ENCODE data around the gene C17orf75. TPM values are rescaled to one million over a fixed set of nuclear protein-coding genes. Genes with fewer than 3 reads are reported as not detected.
"Not testable (repeated sequence)": the region's sequence is repeated elsewhere in the genome, so short reads cannot be mapped to it uniquely, and the experiment has no call there.

C17orf75 gene
- total RNA-seq, 2 experiments from 2014 or later = 25.3 to 26.6 TPM

DNA sequence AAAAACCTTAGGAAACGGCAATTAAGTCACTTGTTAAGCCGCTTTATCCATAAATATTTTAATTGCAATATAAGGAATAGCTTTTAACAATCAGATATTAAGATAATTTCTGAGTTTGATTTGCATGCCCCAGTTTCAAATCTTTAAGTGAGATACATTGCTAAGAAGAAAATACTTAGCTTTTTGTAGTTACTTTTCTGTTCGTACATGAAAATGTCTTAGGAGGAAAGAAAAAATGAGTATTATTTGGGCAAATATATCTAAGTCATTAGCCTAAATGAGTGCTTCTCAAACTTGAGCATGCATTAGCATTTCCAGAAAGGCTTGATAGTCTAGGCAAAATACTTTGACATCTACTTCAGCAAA, 14.4 kb upstream of the C17orf75 start:
- CTCF ChIA-PET = interaction anchor here (0.7 kb wide), 1 partner anchor 56 kb away, joined by 3 read pairs; no protein-coding TSS in a partner anchor
- Mint-ChIP-seq H3K36me3 (ENCODE audit: low read depth) (peaks cover 60% of the 10 kb centered on the region), H3K27ac (no peak overlapping the region), H3K27me3 (ENCODE audit: low read depth) (no peaks in the 10 kb centered on the region), H3K4me3 (no peak overlapping the region), H3K9me3 (no peaks in the 10 kb centered on the region), H3K4me1 (ENCODE audit: low read depth) (peaks cover 69% of the 10 kb centered on the region)
- intact Hi-C loops (cut with micrococcal nuclease) = loop anchor here (10.0 kb wide), 1 partner anchor 352 kb away; the partner anchor contains the start of gene LRRC37B
- DNase-seq = no peak

DNA sequence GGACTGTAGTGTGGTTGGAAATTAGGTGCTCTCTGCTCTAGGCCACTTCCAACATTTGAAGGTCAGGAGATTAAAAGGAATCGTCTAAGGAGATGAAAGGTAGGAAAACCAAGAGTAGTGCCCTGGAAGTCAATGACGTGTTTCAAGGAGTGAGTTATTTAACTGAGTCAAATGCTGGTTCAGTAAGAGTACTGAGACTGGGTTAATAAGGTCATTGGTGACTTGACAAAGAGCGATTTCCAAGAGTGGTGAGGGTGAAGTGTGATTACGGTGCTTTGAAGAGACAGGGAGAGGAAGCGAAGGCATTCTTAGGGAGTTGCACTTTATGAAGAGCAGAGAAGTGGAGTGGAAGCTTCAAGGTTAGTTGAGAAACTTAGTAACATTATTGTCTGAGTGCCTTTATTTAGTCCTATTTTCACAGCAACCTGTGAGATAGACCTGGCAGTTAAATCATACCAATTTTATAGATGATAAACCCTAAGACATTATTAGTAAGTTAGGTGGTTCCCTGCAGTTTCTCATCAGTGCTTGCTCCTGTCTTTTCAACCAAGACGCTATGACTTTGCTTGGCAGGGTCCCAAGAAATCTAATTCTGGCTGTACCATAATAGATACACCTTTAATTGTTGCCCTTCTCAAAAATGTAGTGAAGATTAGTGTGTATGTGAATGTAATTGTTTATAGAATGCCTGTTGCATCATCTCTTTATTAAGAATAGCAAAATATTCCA, 13.8 kb upstream of the C17orf75 start:
- Mint-ChIP-seq H3K36me3 (ENCODE audit: low read depth) (peaks cover 57% of the 10 kb centered on the region), H3K4me3 (no peak overlapping the region), H3K27me3 (ENCODE audit: low read depth) (no peaks in the 10 kb centered on the region), H3K9me3 (no peaks in the 10 kb centered on the region), H3K27ac (peak overlapping the region; percentile 17), H3K4me1 (ENCODE audit: low read depth) (peaks cover 66% of the 10 kb centered on the region)
- CTCF ChIA-PET = interaction anchor here (0.7 kb wide), 1 partner anchor 56 kb away, joined by 3 read pairs; no protein-coding TSS in a partner anchor
- DNase-seq = no peak
- intact Hi-C loops (cut with micrococcal nuclease) = loop anchor here (10.0 kb wide), 1 partner anchor 351 kb away; the partner anchor contains the start of gene LRRC37B

DNA sequence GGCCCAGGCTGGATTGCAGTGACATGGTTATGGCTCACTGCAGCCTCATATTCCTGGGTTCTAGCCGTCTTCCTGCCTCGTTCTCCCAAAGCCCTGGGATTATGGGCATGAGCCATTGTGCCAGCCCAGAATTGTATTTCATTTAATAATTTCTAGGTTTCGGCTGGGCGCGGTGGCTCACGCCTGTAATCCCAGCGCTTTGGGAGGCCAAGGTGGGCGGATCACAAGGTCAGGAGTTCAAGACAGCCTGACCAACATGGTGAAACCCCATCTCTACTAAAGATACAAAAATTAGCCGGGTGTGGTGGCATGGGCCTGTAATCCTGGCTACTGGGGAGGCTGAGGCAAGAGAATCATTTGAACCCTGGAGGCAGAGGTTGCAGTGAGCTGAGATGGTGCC, 10.8 kb upstream of the C17orf75 start:
- H3K27me3 Mint-ChIP-seq (ENCODE audit: low read depth); DNase-seq; H3K9me3 Mint-ChIP-seq; H3K27ac Mint-ChIP-seq: not testable (repeated sequence)
- peaks cover 58% of the 10 kb centered on the region for H3K36me3 Mint-ChIP-seq (ENCODE audit: low read depth)
- peak overlapping the region; percentile 97 for H3K4me3 Mint-ChIP-seq
- CTCF ChIA-PET = interaction anchor here (1.0 to 2.0 kb wide), 2 partner anchors 29 to 97 kb away, joined by 3 to 4 read pairs; no protein-coding TSS in a partner anchor
- intact Hi-C loops (cut with micrococcal nuclease) = loop anchor here (10.0 kb wide), 1 partner anchor 348 kb away; the partner anchor contains the start of gene LRRC37B
- H3K4me1 Mint-ChIP-seq (ENCODE audit: low read depth) = peaks cover 59% of the 10 kb centered on the region

DNA sequence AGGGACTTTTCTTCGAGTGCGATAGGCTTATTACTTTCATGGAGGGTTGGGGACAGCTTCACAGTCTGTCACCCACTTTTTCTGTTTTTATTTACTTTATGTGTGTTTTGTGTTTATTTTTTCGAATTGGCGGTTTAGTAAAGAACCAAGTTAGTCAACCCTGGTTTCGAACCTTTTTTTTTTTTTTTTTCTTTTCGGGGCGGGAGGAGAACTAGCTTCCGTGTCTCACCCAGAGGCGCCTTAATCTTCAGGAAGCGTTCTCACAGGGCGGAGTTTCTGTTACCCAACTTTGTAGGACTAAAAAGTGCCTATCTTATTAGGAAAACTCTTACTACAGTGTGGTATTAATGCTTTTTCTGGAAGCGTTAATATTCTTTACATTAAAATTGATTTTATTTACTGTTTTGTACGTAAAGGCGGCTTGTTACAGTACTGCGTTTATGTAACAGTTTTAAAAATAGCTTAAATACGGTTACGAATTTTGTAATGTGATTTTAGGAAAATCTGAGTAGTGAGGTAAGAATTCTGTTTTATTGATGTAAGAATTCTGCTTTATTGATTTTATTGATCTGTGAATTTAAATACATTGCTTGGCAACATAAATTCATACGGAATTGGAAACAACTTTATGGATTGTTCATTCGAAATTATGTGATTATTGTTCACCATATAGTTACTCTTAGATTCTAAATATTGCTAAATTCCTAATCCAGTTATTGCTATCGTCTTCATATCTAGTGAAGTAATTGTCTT, 8.9 kb upstream of the C17orf75 start:
- peak overlapping the region; percentile 99 for H3K27ac Mint-ChIP-seq

DNA sequence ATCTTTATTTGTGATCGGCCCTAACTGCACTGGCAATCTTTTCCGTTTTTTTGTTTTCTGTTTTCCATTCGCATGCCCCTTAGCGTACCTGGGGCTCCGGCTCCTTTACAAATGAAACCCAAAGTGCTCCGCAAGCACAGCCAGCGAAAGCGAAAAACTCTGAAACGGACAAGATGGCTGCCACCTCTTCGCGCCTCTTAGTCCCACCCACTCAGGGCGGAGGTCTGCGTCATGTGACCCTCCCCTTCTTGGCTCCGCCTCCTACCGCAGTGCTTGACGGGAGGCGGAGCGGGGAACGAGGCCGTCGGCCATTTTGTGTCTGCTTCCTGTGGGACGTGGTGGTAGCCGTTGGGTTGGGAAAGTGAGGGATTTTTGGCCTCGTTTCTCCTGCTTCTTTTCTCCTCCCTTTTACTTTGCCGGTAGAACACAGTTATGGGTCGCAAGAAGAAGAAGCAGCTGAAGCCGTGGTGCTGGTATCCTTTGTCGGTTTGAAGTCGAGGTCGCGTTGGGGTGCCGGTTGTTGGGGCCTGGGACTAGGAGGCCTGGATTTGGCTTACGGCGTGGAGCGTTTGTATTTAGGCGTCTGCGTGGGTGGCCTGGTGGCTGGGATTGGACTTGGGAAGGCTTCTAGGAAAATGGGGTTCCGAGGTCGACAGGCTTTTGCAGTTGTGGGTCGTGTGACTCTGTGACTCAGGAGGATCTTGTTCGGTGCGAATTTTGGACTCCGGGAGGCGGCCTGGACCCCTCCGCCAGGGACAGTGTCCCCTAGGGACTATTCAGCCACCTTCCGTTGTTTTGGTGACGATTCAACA, 8.1 kb upstream of the C17orf75 start, which contains the start of gene ZNF207:
Gene ZNF207 (plus strand): TSS at position 304 of the 812 bp plus-strand sequence. CDS start 129 bp downstream, at position 433.
- Mint-ChIP-seq H3K4me3 (peak within 1 kb of the TSS; percentile 97), H3K27ac (peak within 1 kb of the TSS; percentile 99), H3K4me1 (ENCODE audit: low read depth) (peaks cover 40% of the 10 kb centered on the region), H3K27me3 (ENCODE audit: low read depth) (no peaks in the 10 kb centered on the region), H3K36me3 (ENCODE audit: low read depth) (peaks cover 43% of the 10 kb centered on the region), H3K9me3 (no peaks in the 10 kb centered on the region)
- intact Hi-C loops (cut with micrococcal nuclease) = loop anchor here (1.0 to 10.0 kb wide), 6 partner anchors 9 to 527 kb away; partner anchors contain the start of genes LRRC37B, MYO1D, PSMD11 and RHOT1
- CTCF ChIA-PET = interaction anchor here (1.2 to 1.6 kb wide), 3 partner anchors 14 to 94 kb away, joined by 5 to 6 read pairs (median 6); partner anchors contain the start of gene PSMD11
- peak; percentile 98 for DNase-seq

More for the DNA sequence above, 8.9 kb upstream of the C17orf75 start:
- Mint-ChIP-seq H3K27me3 (ENCODE audit: low read depth) (no peaks in the 10 kb centered on the region), H3K9me3 (no peaks in the 10 kb centered on the region), H3K4me3 (peak overlapping the region; percentile 97), H3K4me1 (ENCODE audit: low read depth) (peaks cover 47% of the 10 kb centered on the region), H3K36me3 (ENCODE audit: low read depth) (peaks cover 51% of the 10 kb centered on the region)
- DNase-seq = peak; percentile 62
- intact Hi-C loops (cut with micrococcal nuclease) = loop anchor here (1.0 to 10.0 kb wide), 5 partner anchors 10 to 526 kb away; partner anchors contain the start of genes LRRC37B, MYO1D and PSMD11
- CTCF ChIA-PET = interaction anchor here (0.6 to 2.0 kb wide), 5 partner anchors 15 to 128 kb away, joined by 4 to 6 read pairs (median 5); partner anchors contain the start of gene PSMD11

DNA sequence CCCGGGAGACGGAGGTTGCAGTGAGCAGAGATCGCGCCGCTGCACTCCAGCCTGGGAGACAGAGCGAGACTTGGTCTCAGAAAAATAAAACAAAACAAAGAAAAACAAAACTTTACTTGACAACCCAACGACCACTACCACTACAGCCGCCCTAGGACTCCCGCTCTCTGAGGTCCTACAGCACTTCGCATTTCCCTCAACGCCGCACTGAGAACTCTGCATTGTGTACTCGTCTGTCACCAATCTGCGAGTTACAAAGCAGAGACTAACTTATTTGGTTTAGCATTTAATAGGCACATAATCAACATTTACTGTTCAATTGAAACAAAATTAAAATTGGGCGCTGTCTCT, 7.5 kb upstream of the C17orf75 start:
- peaks cover 38% of the 10 kb centered on the region for H3K36me3 Mint-ChIP-seq (ENCODE audit: low read depth)
- intact Hi-C loops (cut with micrococcal nuclease) = loop anchor here (10.0 kb wide), 1 partner anchor 205 kb away; the partner anchor contains the start of gene RHOT1
- peak overlapping the region; percentile 97 for H3K4me3 Mint-ChIP-seq
- DNase-seq = peak; percentile 32
- CTCF ChIA-PET = interaction anchor here (0.6 to 1.2 kb wide), 2 partner anchors 29 to 448 kb away, joined by 3 to 4 read pairs; partner anchors contain the start of gene UTP6
- peak overlapping the region; percentile 99 for H3K27ac Mint-ChIP-seq
- peaks cover 34% of the 10 kb centered on the region for H3K4me1 Mint-ChIP-seq (ENCODE audit: low read depth)
- no peaks in the 10 kb centered on the region for H3K27me3 Mint-ChIP-seq (ENCODE audit: low read depth)
- no peaks in the 10 kb centered on the region for H3K9me3 Mint-ChIP-seq

DNA sequence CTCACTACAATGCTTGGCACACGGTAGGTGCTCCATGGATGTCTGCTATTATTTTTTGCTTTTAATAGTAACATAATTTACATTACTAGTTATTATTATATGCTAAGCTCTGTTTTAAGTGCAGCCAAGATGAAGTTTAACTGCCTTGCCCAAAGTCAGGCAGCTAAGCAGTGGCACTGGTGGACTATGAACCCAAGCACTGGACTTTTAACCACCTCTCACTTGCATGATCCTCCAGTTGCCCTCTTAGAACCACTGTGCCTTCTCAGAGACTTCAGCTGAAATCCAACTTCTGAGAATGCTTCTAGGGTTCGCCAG, 6.5 kb upstream of the C17orf75 start:
- Mint-ChIP-seq H3K4me1 (ENCODE audit: low read depth) (peaks cover 27% of the 10 kb centered on the region), H3K36me3 (ENCODE audit: low read depth) (peaks cover 31% of the 10 kb centered on the region), H3K9me3 (no peaks in the 10 kb centered on the region), H3K27me3 (ENCODE audit: low read depth) (no peaks in the 10 kb centered on the region), H3K27ac (no peak overlapping the region), H3K4me3 (peak overlapping the region; percentile 97)
- CTCF ChIA-PET = interaction anchor here (1.2 kb wide), 1 partner anchor 28 kb away, joined by 4 read pairs; no protein-coding TSS in a partner anchor
- DNase-seq = no peak
- intact Hi-C loops (cut with micrococcal nuclease) = loop anchor here (10.0 kb wide), 1 partner anchor 204 kb away; the partner anchor contains the start of gene RHOT1

DNA sequence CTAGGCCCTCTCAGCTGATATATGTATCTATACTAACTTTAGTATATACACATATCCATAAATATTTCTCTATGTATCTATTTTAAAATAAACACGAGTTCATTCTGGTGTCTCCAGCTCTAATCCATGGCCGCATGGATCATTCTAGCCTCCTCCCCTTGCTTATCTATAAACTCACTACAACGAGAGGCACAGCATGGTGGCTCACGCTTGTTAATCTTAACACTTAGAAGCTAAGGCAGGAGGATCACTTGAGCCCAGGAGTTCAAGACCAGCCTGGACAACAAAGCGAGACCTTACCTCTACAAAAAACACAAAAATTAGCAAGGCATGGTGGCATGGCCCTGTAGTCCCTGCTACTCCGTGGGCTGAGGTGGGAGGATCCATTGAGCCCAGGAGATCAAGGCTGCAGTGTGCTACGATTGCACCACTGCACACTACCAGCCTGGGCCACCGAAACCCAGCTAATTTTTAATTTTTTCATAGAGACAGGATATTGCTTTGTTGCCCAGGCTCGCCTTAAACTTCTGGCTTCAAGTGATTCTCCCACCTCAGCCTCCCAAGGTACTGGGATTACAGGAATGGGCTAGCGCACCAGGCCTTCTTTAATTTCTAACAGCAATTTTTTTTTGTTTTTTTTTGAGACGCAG, 4.1 kb upstream of the C17orf75 start:
- Mint-ChIP-seq H3K27me3 (ENCODE audit: low read depth) (no peaks in the 10 kb centered on the region), H3K4me3 (no peak overlapping the region), H3K4me1 (ENCODE audit: low read depth) (peaks cover 20% of the 10 kb centered on the region), H3K9me3 (no peaks in the 10 kb centered on the region), H3K27ac (no peak overlapping the region), H3K36me3 (ENCODE audit: low read depth) (peaks cover 14% of the 10 kb centered on the region)
- intact Hi-C loops (cut with micrococcal nuclease) = loop anchor here (10.0 kb wide), 1 partner anchor 201 kb away; the partner anchor contains the start of gene RHOT1
- DNase-seq = no peak
- CTCF ChIA-PET = no interaction called here

DNA sequence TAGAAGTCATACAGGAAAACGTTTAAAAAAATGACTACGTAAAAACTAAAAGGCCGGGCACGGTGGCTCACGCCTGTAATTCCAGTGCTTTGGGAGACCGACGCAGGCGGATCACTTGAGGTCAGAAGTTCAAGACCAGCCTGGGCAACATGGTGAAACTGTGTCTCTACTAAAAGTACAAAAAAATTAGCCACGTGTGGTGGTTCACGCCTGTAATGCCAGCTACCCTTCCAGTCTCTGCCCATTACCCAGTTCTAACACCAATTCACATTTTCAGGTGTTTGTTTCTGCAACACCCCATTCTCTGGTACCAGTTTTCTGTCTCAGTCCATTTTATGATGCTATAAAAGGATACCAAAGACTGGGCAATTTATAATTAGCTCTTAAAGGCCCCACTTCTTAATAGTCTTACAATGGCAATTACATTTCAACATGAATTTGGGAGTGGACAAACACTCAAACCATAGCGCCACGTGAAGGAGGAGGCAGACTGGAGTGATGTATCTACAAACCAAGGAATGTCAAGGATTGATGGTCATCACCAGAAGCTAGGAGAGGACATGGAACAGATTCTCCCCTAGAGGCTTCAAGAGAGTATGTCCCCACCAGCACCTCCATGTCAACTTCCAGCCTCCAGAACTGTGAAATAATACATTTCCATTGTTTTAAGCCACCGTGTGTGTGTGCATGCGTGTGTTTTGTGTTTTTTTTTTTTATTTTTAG, 791 bp upstream of the C17orf75 start:
- intact Hi-C loops (cut with micrococcal nuclease) = loop anchor here (2.0 to 10.0 kb wide), 2 partner anchors 102 to 198 kb away; partner anchors contain the start of genes PSMD11 and RHOT1
- Mint-ChIP-seq H3K36me3 (ENCODE audit: low read depth) (peaks cover 7% of the 10 kb centered on the region), H3K27ac (peak overlapping the region; percentile 90), H3K4me3 (peak overlapping the region; percentile 86), H3K27me3 (ENCODE audit: low read depth) (no peaks in the 10 kb centered on the region), H3K9me3 (no peaks in the 10 kb centered on the region), H3K4me1 (ENCODE audit: low read depth) (peaks cover 20% of the 10 kb centered on the region)
- no peak for DNase-seq
- CTCF ChIA-PET = no interaction called here

DNA sequence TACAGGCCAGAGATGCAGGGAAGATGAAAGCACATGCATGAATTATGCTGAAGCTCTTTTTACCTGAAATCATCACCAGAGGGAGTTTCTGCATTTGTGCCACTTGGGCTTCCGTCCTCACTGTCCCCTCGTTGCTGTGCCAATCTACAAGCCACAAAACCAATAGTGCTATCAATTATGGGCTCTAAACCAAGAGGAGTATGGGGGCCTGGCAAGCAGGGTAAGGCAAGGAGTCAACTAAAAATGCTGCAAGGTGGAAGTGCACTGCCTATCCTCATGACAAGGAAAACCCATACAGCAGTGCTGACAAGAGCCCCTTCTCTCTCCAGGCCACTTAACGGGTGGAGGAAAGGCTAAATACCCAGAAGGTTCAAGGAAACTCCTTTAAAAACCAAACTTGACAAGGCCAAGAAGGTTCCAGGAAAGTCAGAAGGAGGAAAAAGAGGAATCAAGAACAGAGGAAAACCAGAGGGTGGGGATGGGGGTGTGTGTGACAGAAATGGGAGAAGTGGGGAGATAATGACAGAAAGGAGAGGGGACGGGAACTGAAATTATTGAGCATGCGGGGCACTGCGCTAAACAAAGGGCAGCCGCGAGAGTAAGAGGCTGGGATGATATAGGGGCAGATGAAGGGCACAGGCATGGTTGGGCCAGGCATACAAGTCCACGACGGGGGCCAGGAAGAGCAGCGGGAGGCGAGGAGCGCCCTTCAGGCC, 674 bp downstream of the C17orf75 start:
- CTCF ChIA-PET = interaction anchor here (0.7 to 1.3 kb wide), 3 partner anchors 18 to 103 kb away, joined by 3 to 5 read pairs (median 4); partner anchors contain the start of gene PSMD11
- Mint-ChIP-seq H3K27ac (peak overlapping the region; percentile 83), H3K27me3 (ENCODE audit: low read depth) (no peaks in the 10 kb centered on the region), H3K4me3 (peak overlapping the region; percentile 86), H3K4me1 (ENCODE audit: low read depth) (peaks cover 20% of the 10 kb centered on the region), H3K9me3 (no peaks in the 10 kb centered on the region), H3K36me3 (ENCODE audit: low read depth) (peaks cover 7% of the 10 kb centered on the region)
- intact Hi-C loops (cut with micrococcal nuclease) = loop anchor here (1.0 to 10.0 kb wide), 3 partner anchors 9 to 536 kb away; partner anchors contain the start of genes MYO1D, RHOT1 and ZNF207
- peak; percentile 70 for DNase-seq

Measured in activated naive CD4-positive, alpha-beta T cell treated with anti-CD3 and anti-CD28 coated beads for 36 hours (primary cell).